Measurements from ENCODE around the gene SCD. TPM values are rescaled to one million over a fixed set of nuclear protein-coding genes. Genes with fewer than 3 reads are reported as not detected.

The SCD gene
- total and polyA plus RNA-seq, 10 of the 15 experiments (the other 5 are each of a cell fraction or from before 2014, with no cell fraction given) = 68.7 to 279 (median 99.5) TPM

DNA sequence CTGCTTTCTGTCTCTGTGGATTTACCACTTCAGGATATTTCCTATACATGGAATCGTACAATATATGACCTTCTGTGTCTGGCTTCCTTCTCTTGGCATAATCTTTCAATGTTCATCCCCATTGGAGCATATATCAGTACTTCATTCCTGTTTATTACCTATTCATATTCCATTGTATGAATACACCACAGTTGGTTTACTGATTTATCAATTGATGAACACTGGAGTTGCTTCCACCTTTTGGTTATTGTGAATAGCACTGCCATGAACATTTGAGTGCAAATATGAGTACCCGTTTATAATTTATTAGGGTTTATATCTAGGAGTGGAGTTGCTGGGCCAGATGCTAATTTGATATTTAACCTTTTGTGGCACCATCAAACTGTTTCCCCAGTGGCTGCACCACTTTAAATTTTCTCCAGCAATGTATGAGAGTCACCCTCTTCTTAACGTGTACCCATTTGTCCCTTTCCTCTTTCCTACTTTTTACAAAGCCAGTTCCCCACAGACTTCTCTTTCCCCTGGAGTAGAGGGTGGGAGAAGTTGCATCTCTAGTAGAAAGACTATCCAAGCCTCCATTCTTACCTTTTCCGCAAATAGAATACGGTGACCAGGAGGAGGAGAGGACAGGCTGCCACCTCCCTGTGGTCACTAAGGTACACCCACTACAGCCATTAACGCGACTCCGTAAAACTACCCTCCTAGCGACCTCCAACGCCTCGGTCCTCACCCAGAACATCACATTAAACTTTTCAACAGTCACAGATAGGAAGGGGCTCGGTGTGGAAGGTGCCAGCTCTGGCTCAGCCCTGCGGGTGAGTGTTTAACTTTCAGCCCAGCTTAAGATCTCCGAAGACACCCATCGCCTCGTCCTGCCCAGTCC lies 25.6 kb downstream of the SCD start (continued):
- TF ChIP-seq MEF2B (IDR thresholded peaks at IDR 0.05; ENCODE audit: partially characterized antibody, poor library complexity, severe bottlenecking) (no peak), ATF7 (IDR thresholded peaks at IDR 0.05; ENCODE audit: low read depth) (no peak), ZNF217 (IDR thresholded peaks at IDR 0.05) (no peak), YY1 (IDR thresholded peaks at IDR 0.05; ENCODE audit: low read depth, low read length) (no peak), RB1 (IDR thresholded peaks at IDR 0.05; ENCODE audit: borderline replicate concordance) (no peak)

- WGBS (ENCODE audit: insufficient coverage, insufficient replicate concordance, low lambda C conversion rate, missing lambda C conversion rate) = under 1% methylated on average over 41 of the region's 45 CpGs
- BruUV-seq (replicated peaks) = TSS peak; percentile 98
- intact Hi-C loops (cut with micrococcal nuclease; ENCODE audit: unreplicated experiment) = loop anchor here (2.0 kb wide), 1 partner anchor 27 kb away; the partner anchor contains the start of gene SCD
- peaks cover 10% of the 10 kb centered on the region for H3K79me2 ChIP-seq (ENCODE audit: control insufficient read depth, insufficient read depth, low read length)
- FAIRE-seq (peak; percentile 38), ATAC-seq (peak; percentile 95), DNase-seq (ENCODE audit: low read depth, low spot score) (peak; percentile 85)
- peak overlapping the region; percentile 99 for H3K4me2 ChIP-seq (ENCODE audit: control insufficient read depth, insufficient read depth)
- H3K27me3 ChIP-seq (replicated peaks in 1 of 2; ENCODE audit: control insufficient read depth in 2 of 2, insufficient read depth in 2 of 2, low read length in 1 of 2) = no peaks in the 10 kb centered on the region
- peak overlapping the region; percentile 90 for H3K9ac ChIP-seq (ENCODE audit: control insufficient read depth, insufficient read depth, low read length)
- peak overlapping the region; percentile 85 for H3K27ac ChIP-seq (ENCODE audit: control insufficient read depth, insufficient read depth)
- SMC1A ChIA-PET (ENCODE audit: uncharacterized antibody, unreplicated experiment) = interaction anchor here (0.8 to 7.7 kb wide), 5 partner anchors 14 to 157 kb away, joined by 3 to 118 read pairs (median 4); partner anchors contain the start of gene SCD
- in situ Hi-C loops (cut with MboI) = no loop called here
- RAD21 ChIA-PET (ENCODE audit: unreplicated experiment) = interaction anchor here (0.6 to 3.1 kb wide), 10 partner anchors 12 to 181 kb away, joined by 3 to 73 read pairs (median 4); partner anchors contain the start of genes PKD2L1 and SCD
- peaks cover 34% of the 10 kb centered on the region for H3K4me1 ChIP-seq (ENCODE audit: control insufficient read depth, insufficient read depth, low read length)
- H3K4me3 ChIP-seq = peak overlapping the region; percentile 94
- H4K20me1 ChIP-seq (ENCODE audit: control insufficient read depth, insufficient read depth) = no peaks in the 10 kb centered on the region
- POLR2A ChIA-PET = interaction anchor here (0.6 to 6.5 kb wide), 13 partner anchors 8 to 1898 kb away, joined by 3 to 191 read pairs (median 3); partner anchors contain the start of genes HIF1AN and SCD
- no peaks in the 10 kb centered on the region for H3K9me3 ChIP-seq (replicated peaks; ENCODE audit: control insufficient read depth, insufficient read depth, low read length)
- no peaks in the 10 kb centered on the region for H3K36me3 ChIP-seq (ENCODE audit: control insufficient read depth in 2 of 2, insufficient read depth in 2 of 2, low read length in 1 of 2)
- CTCF ChIA-PET = interaction anchor here (0.6 to 2.7 kb wide), 14 partner anchors 10 to 1021 kb away, joined by 3 to 31 read pairs (median 4); partner anchors contain the start of genes DNMBP, HIF1AN and SCD
- H2AFZ ChIP-seq (ENCODE audit: control insufficient read depth, low read depth, low read length) = peak overlapping the region; percentile 92
- TF ChIP-seq, protein P1, sequence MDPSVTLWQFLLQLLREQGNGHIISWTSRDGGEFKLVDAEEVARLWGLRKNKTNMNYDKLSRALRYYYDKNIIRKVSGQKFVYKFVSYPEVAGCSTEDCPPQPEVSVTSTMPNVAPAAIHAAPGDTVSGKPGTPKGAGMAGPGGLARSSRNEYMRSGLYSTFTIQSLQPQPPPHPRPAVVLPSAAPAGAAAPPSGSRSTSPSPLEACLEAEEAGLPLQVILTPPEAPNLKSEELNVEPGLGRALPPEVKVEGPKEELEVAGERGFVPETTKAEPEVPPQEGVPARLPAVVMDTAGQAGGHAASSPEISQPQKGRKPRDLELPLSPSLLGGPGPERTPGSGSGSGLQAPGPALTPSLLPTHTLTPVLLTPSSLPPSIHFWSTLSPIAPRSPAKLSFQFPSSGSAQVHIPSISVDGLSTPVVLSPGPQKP (IDR thresholded peaks at IDR 0.05; ENCODE audit: low read depth, low read length) = no peak
- TF ChIP-seq ZNF274 (IDR thresholded peaks at IDR 0.05; ENCODE audit: insufficient read depth, insufficient read length) (no peak), SP1 (IDR thresholded peaks at IDR 0.05; ENCODE audit: low read depth, low read length) (peak; percentile 78), WRNIP1 (IDR thresholded peaks at IDR 0.05; ENCODE audit: borderline replicate concordance, low read depth, low read length) (no peak), MXI1 (IDR thresholded peaks at IDR 0.05; ENCODE audit: low read depth, low read length) (no peak; the same call in none of the 2 replicates), HCFC1 (IDR thresholded peaks at IDR 0.05; ENCODE audit: low read length) (no peak), PBX3 (IDR thresholded peaks at IDR 0.05; ENCODE audit: insufficient replicate concordance, low read depth, low read length) (no peak), RAD51 (IDR thresholded peaks at IDR 0.05) (peak; percentile 93), SIN3A (IDR thresholded peaks at IDR 0.05; ENCODE audit: low read depth, low read length) (0 out of 2 replicates have a peak, but pooled peaks have one; percentile 48)
- TF ChIP-seq, protein P2, sequence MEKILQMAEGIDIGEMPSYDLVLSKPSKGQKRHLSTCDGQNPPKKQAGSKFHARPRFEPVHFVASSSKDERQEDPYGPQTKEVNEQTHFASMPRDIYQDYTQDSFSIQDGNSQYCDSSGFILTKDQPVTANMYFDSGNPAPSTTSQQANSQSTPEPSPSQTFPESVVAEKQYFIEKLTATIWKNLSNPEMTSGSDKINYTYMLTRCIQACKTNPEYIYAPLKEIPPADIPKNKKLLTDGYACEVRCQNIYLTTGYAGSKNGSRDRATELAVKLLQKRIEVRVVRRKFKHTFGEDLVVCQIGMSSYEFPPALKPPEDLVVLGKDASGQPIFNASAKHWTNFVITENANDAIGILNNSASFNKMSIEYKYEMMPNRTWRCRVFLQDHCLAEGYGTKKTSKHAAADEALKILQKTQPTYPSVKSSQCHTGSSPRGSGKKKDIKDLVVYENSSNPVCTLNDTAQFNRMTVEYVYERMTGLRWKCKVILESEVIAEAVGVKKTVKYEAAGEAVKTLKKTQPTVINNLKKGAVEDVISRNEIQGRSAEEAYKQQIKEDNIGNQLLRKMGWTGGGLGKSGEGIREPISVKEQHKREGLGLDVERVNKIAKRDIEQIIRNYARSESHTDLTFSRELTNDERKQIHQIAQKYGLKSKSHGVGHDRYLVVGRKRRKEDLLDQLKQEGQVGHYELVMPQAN (conservative IDR thresholded peaks at IDR 0.05) = no peak
These were observed 26.5 kb downstream of the SCD start for GRCh38 chr10:100373298-100374199.

Measured in GM12878 (cell line).